Measurements from ENCODE around the gene ZFP36. TPM values are rescaled to one million over a fixed set of nuclear protein-coding genes. Genes with fewer than 3 reads are reported as not detected.

The ZFP36 gene
- total and polyA plus RNA-seq, 5 experiments from 2014 or later, result 70.4 to 188 (median 137) TPM

DNA sequence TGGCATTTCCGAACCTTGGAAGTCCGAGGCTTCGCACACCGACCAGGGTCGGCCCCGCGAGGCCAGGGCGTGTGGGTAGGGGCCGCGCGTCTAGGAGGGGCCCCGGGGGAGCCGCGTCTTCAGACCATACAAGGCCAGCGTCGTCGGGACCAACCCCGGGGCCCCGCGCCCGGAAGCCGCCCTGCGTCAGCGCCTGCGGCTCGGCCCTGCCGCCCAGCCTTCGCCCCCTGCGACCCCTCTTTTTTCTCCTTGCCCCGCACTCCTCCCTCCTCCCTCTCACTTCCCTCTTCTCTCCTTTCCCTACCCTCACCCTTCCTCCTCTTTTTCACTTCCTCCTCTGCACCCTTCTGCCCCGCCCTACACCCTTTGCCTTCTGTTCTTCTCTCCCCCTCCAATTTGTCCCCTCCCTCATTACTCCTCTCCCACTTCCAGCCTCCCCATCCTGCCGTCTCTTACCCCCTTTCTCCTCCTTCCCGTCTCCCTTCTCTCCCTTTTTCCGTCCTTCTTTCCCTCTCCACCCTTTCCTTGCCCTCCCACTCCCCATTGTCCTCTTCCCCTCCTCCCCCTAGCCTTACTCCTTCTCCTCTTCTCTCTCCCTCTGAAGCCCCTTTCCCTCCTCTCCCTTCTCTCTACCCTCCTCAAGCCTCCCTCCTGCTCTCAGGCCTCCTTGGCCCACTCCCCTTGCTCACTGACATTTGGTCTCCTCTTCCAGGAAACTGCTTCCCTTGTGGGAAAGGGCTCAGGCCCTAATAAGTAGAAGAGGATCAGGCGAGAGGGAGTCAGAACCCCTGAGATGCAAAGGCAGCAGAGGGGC is 3.6 kb downstream of the ZFP36 start:
- peaks cover 6 to 23% (median 21%) of the 10 kb centered on the region in 3 donors for H3K36me3 Mint-ChIP-seq
- DNase-seq (peak in 9 of 10 donors; percentile 64 to 86 (median 78)), ATAC-seq (peak; percentile 23 to 29)
- peaks cover 44 to 70% (median 49%) of the 10 kb centered on the region in 4 donors for H3K4me1 Mint-ChIP-seq
- peak overlapping the region; percentile 79 to 98 (median 89) for H3K4me3 Mint-ChIP-seq
- H3K27me3 Mint-ChIP-seq, result peaks cover 0 to 8% (median 0%) of the 10 kb centered on the region in 5 donors
- peaks cover 0 to 5% (median 0%) of the 10 kb centered on the region in 9 donors for H3K9me3 Mint-ChIP-seq
- POLR2A ChIA-PET, result interaction anchor here (1.0 to 9.1 kb wide), 7 partner anchors 9 to 74 kb away, joined by 4 to 183 read pairs (median 17); partner anchors contain the start of genes GMFG, MED29, PAF1 and SUPT5H
- H3K27ac Mint-ChIP-seq, result peak overlapping the region; percentile 93 to 100 (median 98)

DNA sequence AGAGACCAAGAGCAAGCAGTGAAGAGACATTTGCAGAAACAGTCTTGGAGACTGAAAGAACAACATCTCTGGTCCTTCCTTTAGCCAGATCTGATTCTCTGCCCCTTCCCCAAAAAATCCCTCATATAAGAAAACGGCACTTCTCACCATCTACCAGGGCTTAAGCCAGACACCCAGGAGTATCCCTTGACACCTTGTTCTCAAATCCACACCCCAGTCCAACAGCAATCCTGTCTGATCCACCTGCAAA is 4.1 kb downstream of the ZFP36 start:
- no peak for DNase-seq
- Mint-ChIP-seq H3K4me1 (peaks cover 42 to 70% (median 45%) of the 10 kb centered on the region in 4 donors), H3K36me3 (peaks cover 6 to 23% (median 21%) of the 10 kb centered on the region in 3 donors)

DNA sequence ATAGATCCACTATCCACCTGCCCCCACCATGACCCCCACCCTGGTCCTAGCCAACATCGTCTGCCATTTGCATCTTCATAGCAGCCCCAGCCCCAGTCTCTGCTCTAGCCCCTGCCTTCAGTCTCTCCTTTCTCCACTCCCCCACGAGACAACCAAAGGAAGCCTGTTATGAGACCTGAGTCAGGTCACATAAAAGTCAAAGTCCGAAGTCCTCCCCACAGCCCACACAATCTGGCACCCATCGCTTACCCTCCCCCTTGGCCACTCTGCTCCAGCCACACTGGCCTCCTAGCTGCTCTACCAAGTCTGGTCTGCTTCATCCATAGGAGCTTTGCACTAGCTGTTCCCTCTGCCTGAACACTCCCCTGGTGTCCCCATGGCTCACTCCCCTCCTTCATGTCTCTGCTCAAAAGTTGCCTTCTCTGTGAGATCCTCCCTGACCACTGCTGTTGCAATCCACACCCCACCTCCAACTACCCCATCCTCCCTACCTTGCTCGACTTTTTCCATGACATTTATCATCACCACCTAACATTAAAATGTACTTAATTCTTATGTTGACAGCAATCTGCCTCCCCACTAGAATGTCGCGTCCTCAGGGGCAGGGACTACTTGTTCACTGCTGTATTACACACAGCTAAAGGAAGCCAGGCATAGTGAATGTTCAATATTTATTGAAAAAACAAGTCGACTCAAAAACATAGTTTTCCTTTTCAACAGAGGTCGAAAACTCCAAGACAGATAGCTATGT is 4.6 kb downstream of the ZFP36 start:
- Mint-ChIP-seq H3K27me3 (peaks cover 0 to 6% (median 0%) of the 10 kb centered on the region in 5 donors), H3K4me3 (peak overlapping the region; percentile 79 to 98 (median 89)), H3K9me3 (peaks cover 0 to 5% (median 0%) of the 10 kb centered on the region in 9 donors), H3K36me3 (peaks cover 6 to 23% (median 21%) of the 10 kb centered on the region in 3 donors), H3K4me1 (peaks cover 40 to 66% (median 42%) of the 10 kb centered on the region in 4 donors), H3K27ac (peak overlapping the region; percentile 93 to 100 (median 98))
- ATAC-seq (no peak), DNase-seq (peak in 1 of 10 donors; percentile 27)
- POLR2A ChIA-PET, result interaction anchor here (0.9 to 7.2 kb wide), 10 partner anchors 12 to 121 kb away, joined by 3 to 258 read pairs (median 9); partner anchors contain the start of genes EID2B, GMFG, MED29 and PAF1

More for the DNA sequence above, 4.1 kb downstream of the ZFP36 start:
- H3K27me3 Mint-ChIP-seq, result peaks cover 0 to 8% (median 0%) of the 10 kb centered on the region in 5 donors
- peak overlapping the region; percentile 93 to 100 (median 98) for H3K27ac Mint-ChIP-seq
- ATAC-seq, result no peak
- H3K4me3 Mint-ChIP-seq, result peak overlapping the region; percentile 79 to 98 (median 89)
- H3K9me3 Mint-ChIP-seq, result peaks cover 0 to 5% (median 0%) of the 10 kb centered on the region in 9 donors
- POLR2A ChIA-PET, result interaction anchor here (1.8 to 7.2 kb wide), 6 partner anchors 11 to 75 kb away, joined by 5 to 258 read pairs (median 32); partner anchors contain the start of genes GMFG, MED29, PAF1 and RPS16

DNA sequence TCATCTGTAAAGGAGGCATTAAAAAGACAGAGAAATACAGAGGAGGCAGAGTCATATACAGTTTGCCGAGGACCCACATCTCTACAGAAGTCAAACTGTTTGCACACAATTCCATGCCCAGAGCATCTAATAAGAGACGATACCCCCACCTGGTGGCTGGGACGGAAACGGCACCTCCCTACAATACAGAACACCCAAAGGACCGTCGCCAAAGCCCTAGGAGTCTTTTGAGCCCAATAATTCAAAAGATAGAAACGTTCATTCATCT is 5.1 kb downstream of the ZFP36 start:
- Mint-ChIP-seq H3K9me3 (peaks cover 0 to 5% (median 0%) of the 10 kb centered on the region in 9 donors), H3K4me3 (peak overlapping the region; percentile 79 to 98 (median 89)), H3K36me3 (peaks cover 6 to 23% (median 21%) of the 10 kb centered on the region in 3 donors), H3K27ac (peak overlapping the region; percentile 93 to 100 (median 98)), H3K27me3 (peaks cover 0 to 4% (median 0%) of the 10 kb centered on the region in 5 donors), H3K4me1 (peaks cover 39 to 62% (median 42%) of the 10 kb centered on the region in 4 donors)
- POLR2A ChIA-PET, result interaction anchor here (0.9 to 7.2 kb wide), 10 partner anchors 12 to 121 kb away, joined by 3 to 258 read pairs (median 9); partner anchors contain the start of genes EID2B, GMFG, MED29 and PAF1
- peak; percentile 37 to 47 for ATAC-seq
- peak; percentile 80 to 97 (median 90) for DNase-seq

DNA sequence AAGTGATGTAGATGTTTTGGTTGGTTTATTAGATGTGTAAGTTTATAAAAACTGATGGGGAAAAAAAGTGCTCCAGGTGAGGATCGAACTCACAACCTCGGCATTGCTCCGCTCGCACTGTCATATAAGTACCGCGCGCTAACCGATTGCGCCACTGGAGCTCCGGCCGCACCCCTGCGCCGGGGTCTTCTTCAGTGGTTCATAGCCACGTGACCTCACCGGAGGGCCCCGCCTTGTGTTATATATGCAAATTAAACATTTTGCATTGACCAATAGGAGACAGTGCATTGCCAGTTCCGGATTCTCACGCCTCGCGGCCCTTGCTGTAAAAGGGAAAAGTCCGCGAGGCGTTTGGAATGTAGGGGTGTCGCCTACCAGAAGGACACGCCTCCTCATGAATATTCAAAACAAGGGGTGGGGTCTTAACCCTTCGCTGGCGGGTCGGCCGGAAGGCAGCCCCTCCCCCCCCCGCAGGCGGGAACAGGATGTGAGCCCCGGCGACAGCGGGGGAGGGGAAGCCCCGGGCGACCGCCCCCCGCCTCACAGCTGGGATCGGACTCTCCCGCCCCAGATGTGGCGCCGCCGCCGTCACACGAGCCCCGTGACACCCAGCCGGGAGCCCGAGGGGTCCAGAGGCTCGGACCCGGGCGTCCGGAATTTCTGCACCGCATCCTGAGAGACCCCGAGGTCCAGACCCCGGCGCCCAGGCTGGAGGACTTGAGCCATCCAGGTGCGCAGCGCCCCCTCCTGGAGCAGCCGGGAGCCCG is 5.6 kb downstream of the ZFP36 start, which contains the start of gene PLEKHG2:
PLEKHG2 (plus strand) TSS at position 570 of the 767 bp plus-strand sequence. CDS start 1,418 bp downstream, outside the sequence.
- peak; percentile 58 to 70 for ATAC-seq
- POLR2A ChIA-PET, result interaction anchor here (0.9 to 7.2 kb wide), 11 partner anchors 13 to 120 kb away, joined by 3 to 258 read pairs (median 8); partner anchors contain the start of genes EID2B, GMFG, MED29 and PAF1
- Mint-ChIP-seq H3K4me3 (peak within 1 kb of the TSS; percentile 79 to 98 (median 89)), H3K27ac (peak within 1 kb of the TSS; percentile 93 to 100 (median 98)), H3K9me3 (peaks cover 0 to 5% (median 0%) of the 10 kb centered on the region in 9 donors), H3K27me3 (peaks cover 0 to 4% (median 0%) of the 10 kb centered on the region in 5 donors), H3K4me1 (peaks cover 39 to 62% (median 42%) of the 10 kb centered on the region in 4 donors), H3K36me3 (peaks cover 6 to 22% (median 19%) of the 10 kb centered on the region in 3 donors)
- DNase-seq, result peak; percentile 91 to 100 (median 98)

DNA sequence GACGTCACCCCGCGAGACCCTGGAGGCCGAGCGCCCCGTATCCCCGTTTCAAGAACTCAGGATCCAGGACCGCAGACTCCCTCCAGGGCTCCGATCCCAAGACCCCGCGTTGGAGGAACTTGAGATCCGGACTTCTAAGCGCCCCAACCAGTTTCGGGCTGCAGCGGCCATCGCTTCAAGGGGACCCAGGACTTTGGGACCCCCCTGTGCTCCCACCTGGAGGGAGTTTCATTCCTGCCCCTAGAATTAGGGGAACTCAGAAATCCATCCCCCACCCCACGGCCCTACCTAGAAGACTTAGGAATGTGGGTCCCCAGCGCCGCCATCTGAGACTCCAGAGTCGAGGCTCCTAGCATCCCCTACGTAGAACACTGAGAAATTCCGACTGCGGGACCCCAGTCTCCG is 6.2 kb downstream of the ZFP36 start:
- H3K9me3 Mint-ChIP-seq, result peaks cover 0 to 5% (median 0%) of the 10 kb centered on the region in 9 donors
- peaks cover 40 to 61% (median 42%) of the 10 kb centered on the region in 4 donors for H3K4me1 Mint-ChIP-seq
- DNase-seq (peak in 2 of 10 donors; percentile 29 to 38), ATAC-seq (no peak)
- peak overlapping the region; percentile 79 to 98 (median 89) for H3K4me3 Mint-ChIP-seq
- H3K27ac Mint-ChIP-seq, result peak overlapping the region; percentile 48 to 100 (median 98)
- H3K36me3 Mint-ChIP-seq, result peaks cover 6 to 21% (median 14%) of the 10 kb centered on the region in 3 donors
- POLR2A ChIA-PET, result interaction anchor here (0.9 to 7.2 kb wide), 8 partner anchors 11 to 77 kb away, joined by 3 to 258 read pairs (median 14); partner anchors contain the start of genes GMFG, MED29, PAF1 and RPS16
- H3K27me3 Mint-ChIP-seq, result peaks cover 0 to 4% (median 0%) of the 10 kb centered on the region in 5 donors

DNA sequence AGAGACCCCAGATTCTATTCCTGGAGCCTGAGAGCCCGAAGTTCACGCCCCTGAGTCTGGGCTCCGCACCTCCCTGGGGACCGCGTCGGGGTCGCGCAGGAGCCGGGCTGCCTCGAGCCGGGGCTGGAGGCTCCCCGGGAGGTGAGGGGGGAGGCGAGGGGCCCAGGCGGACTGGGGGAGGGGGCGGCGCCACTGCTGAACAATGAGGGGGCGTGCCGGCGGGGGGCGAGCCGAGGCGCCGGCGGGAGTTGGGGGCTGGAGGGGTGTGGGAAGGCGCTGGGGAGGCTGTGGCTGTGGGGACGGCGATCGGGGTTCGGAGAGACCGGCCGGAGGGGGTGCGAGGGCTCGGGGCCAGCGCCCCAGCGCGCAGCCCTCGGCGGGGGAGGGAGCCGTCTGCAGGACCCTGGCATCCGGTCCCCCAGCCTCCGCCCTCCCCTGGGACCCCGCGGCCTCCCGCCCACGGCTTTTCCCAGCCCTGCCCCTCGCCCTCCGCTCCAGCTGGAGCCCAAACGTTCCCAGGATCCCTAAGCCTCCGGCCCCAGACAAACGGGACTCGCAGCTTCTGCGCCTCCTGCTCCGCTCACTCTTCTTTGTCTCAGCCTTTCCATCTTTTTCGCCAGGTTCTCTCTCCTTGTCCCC is 6.7 kb downstream of the ZFP36 start:
- ATAC-seq (no peak), DNase-seq (peak in 4 of 10 donors; percentile 24 to 53 (median 32))
- Mint-ChIP-seq H3K36me3 (peaks cover 6 to 20% (median 9%) of the 10 kb centered on the region in 3 donors), H3K9me3 (peaks cover 0 to 5% (median 0%) of the 10 kb centered on the region in 9 donors), H3K27ac (peak overlapping the region; percentile 85 to 100 (median 98)), H3K27me3 (peaks cover 0 to 4% (median 0%) of the 10 kb centered on the region in 5 donors), H3K4me1 (peaks cover 38 to 56% (median 41%) of the 10 kb centered on the region in 4 donors), H3K4me3 (peak overlapping the region; percentile 79 to 98 (median 91))
- POLR2A ChIA-PET, result interaction anchor here (1.1 to 7.2 kb wide), 7 partner anchors 10 to 32 kb away, joined by 3 to 258 read pairs (median 15); partner anchors contain the start of genes MED29, PAF1, RPS16 and SUPT5H

DNA sequence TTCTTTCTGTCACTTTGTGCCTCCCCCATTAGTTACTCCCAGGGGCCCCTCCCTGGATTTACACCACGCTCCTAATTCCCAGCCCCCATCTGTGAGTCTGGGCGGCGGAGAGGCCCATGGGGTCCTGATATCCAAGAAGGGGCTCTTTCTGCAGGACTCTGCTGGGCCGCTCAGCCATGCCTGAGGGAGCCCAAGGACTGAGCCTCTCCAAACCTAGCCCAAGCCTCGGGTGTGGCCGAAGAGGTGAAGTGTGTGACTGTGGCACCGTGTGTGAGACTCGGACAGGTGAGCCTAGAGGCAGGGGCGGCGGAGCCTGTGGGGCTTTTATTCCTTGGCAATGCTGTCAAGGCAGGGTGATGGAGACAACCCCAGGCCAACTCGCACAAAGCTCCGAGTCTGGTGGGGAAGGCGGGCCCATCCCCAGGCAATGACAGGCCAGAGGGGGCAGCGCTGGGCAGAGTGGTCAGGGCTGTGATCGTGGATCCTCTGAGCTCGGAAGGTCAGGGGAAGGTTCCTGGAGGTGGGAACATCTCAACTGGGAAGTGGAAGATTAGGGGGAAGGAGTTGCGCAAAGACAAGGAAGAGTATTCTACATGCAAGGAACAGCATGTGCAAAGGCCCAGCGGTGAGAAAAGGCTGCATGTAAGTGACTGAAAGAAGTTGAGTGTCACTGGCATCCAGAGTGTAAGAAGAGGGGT is 7.4 kb downstream of the ZFP36 start:
- ATAC-seq (no peak), DNase-seq (no peak)
- peak overlapping the region; percentile 85 to 96 (median 92) for H3K27ac Mint-ChIP-seq
- peak overlapping the region; percentile 79 to 97 (median 87) for H3K4me3 Mint-ChIP-seq
- peaks cover 0 to 5% (median 0%) of the 10 kb centered on the region in 9 donors for H3K9me3 Mint-ChIP-seq
- H3K27me3 Mint-ChIP-seq, result peaks cover 0 to 4% (median 0%) of the 10 kb centered on the region in 5 donors
- peaks cover 0 to 16% (median 4%) of the 10 kb centered on the region in 3 donors for H3K36me3 Mint-ChIP-seq
- H3K4me1 Mint-ChIP-seq, result peaks cover 33 to 50% (median 36%) of the 10 kb centered on the region in 4 donors
- POLR2A ChIA-PET, result interaction anchor here (1.1 to 7.2 kb wide), 8 partner anchors 10 to 78 kb away, joined by 3 to 258 read pairs (median 10); partner anchors contain the start of genes GMFG, MED29, PAF1 and RPS16

DNA sequence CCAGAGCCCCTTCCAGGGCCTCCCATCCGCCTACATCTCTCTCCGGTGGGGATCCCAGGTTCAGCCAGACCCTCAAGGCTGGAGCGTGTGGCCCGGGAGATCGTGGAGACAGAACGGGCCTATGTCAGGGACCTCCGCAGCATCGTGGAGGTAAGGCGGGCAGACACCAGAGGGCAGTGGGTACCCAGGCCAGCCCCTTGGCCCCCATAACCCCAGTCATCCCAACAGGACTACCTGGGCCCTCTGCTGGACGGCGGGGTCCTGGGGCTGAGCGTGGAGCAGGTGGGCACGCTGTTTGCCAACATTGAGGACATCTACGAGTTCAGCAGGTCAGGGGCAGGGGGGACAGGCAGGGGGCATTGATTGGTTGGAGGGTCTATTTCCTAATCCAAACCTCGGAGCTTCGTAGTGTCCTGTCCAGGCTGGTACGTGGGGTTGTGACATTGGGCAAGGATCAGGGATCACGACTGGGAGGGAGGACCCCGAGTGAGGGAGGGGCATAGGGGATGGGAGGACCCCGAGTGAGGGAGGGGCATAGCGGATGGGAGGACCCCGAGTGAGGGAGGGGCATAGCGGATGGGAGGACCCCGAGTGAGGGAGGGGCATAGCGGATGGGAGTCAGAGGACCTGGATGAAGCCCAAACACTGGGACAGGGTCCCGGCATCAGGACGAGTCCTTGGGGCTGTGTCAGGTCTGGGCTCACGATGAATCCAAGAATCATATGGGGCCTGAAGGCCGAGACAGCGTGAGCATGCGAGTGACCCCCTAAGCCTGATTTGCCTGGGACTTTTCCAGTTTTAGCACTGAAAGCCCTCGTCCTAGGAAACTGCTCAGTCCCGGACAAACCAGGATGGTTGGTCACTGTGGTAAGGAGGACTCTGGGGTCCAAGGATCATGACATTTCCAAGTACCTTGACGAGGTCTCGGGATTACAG is 8.7 kb downstream of the ZFP36 start:
- H3K9me3 Mint-ChIP-seq, result peaks cover 0 to 5% (median 0%) of the 10 kb centered on the region in 9 donors
- no peak for DNase-seq
- POLR2A ChIA-PET, result interaction anchor here (1.1 to 7.2 kb wide), 5 partner anchors 11 to 80 kb away, joined by 4 to 258 read pairs (median 15); partner anchors contain the start of genes GMFG, MED29, PAF1 and RPS16
- no peak for ATAC-seq
- H3K36me3 Mint-ChIP-seq, result peaks cover 0 to 19% (median 5%) of the 10 kb centered on the region in 3 donors
- peaks cover 30 to 42% (median 33%) of the 10 kb centered on the region in 4 donors for H3K4me1 Mint-ChIP-seq
- peak overlapping the region in 6 of 10 donors; percentile 32 to 94 (median 80) for H3K27ac Mint-ChIP-seq
- H3K27me3 Mint-ChIP-seq, result peaks cover 0 to 4% (median 0%) of the 10 kb centered on the region in 5 donors
- H3K4me3 Mint-ChIP-seq, result peak overlapping the region in 2 of 10 donors; percentile 8 to 65

All from naive thymus-derived CD8-positive, alpha-beta T cell (primary cell).